ENCODE measurements around the gene PTPRE.

- TF ChIP-seq, protein P1, sequence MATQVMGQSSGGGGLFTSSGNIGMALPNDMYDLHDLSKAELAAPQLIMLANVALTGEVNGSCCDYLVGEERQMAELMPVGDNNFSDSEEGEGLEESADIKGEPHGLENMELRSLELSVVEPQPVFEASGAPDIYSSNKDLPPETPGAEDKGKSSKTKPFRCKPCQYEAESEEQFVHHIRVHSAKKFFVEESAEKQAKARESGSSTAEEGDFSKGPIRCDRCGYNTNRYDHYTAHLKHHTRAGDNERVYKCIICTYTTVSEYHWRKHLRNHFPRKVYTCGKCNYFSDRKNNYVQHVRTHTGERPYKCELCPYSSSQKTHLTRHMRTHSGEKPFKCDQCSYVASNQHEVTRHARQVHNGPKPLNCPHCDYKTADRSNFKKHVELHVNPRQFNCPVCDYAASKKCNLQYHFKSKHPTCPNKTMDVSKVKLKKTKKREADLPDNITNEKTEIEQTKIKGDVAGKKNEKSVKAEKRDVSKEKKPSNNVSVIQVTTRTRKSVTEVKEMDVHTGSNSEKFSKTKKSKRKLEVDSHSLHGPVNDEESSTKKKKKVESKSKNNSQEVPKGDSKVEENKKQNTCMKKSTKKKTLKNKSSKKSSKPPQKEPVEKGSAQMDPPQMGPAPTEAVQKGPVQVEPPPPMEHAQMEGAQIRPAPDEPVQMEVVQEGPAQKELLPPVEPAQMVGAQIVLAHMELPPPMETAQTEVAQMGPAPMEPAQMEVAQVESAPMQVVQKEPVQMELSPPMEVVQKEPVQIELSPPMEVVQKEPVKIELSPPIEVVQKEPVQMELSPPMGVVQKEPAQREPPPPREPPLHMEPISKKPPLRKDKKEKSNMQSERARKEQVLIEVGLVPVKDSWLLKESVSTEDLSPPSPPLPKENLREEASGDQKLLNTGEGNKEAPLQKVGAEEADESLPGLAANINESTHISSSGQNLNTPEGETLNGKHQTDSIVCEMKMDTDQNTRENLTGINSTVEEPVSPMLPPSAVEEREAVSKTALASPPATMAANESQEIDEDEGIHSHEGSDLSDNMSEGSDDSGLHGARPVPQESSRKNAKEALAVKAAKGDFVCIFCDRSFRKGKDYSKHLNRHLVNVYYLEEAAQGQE (IDR thresholded peaks at IDR 0.05; ENCODE audit: insufficient read depth in 1 of 2, low read depth in 2 of 2, low read length in 2 of 2): no peak
- TF ChIP-seq POLR2AphosphoS5 (IDR thresholded peaks at IDR 0.05; ENCODE audit: low read depth, low read length) (no peak), TAF1 (IDR thresholded peaks at IDR 0.05; ENCODE audit: borderline replicate concordance, insufficient read depth, low read length) (no peak)
Measured at GRCh38 chr10:127912607-127913367, 5.9 kb downstream of the PTPRE start.

Measured in PFSK-1 (cell line).